Endothelial cell of umbilical vein (primary cell): ENCODE data around the gene SCN10A.

Experiments used
- CTCF ChIP-seq, 2 donors: IDR thresholded peaks; 1 replicate in 1 of 2; 2 replicates in 1 of 2; pipeline ENCODE4 v1.5.1; 2011; ENCODE audit warnings: low read length in 2 of 2, mild to moderate bottlenecking in 2 of 2, moderate library complexity in 2 of 2, control low read depth in 1 of 2, inconsistent platforms in 1 of 2, low read depth in 1 of 2; ENCODE audit not compliant: insufficient read depth in 1 of 2; ENCODE audit errors: extremely low read depth in 1 of 2
- POLR2AphosphoS5 ChIP-seq: IDR thresholded peaks from 2 replicates; pipeline ENCODE4 v1.6.1; 2012; ENCODE audit warnings: low read depth, mild to moderate bottlenecking, control low read depth, low read length, moderate library complexity; ENCODE audit not compliant: insufficient read depth

- TF ChIP-seq POLR2AphosphoS5, result no peak
- TF ChIP-seq CTCF (IDR thresholded peaks at IDR 0.05; ENCODE audit: extremely low read depth in 1 of 2, insufficient read depth in 1 of 2, low read depth in 1 of 2, low read length in 2 of 2), result no peak
These were observed 13.4 kb upstream of the SCN10A start for GRCh38 chr3:38829404-38829803.
